Stimulated activated CD4-positive, alpha-beta T cell treated with anti-CD3 and anti-CD28 coated beads, Interleukin-4, amount 100 ng/mL, for 24 hours (primary cell): ENCODE measurements around the gene BRSK2.

Experiments
- DNase-seq: peaks from one replicate; pipeline ENCODE4 v3.0.0-alpha.2; 2020

Gene BRSK2

DNA sequence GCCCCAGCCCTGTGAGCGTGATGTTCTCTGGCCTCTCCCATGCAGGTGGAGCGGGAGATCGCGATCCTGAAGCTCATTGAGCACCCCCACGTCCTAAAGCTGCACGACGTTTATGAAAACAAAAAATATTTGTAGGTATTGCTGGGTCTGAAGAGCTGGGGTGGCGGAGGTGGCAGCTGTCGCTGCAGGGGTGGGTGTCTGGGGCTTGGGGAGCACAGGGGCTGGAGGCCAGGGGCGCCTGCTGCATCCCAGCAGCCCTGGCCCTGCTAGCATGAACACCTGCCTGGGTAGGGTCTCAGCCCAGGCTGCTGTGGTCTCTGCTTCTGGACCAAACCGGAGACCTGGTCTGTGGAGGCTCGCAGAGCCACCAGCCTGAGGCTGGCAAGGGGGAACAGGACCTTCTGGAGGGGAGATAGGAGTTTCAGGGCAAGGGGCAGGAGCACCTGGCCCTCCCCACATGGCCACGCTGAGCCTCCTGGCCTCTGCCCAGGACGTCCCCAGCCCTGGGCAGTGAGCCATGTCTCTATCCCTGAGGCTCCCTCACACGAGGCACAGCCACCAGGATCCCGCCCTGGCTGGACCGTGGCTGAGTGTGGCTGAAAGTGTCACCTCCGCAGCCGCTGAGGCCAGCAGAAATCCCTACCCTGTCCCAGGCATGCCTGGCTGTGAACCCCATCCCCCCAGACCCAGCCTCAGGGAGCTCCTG, 48.7 kb downstream of the BRSK2 start:
- DNase-seq, result no peak

DNA sequence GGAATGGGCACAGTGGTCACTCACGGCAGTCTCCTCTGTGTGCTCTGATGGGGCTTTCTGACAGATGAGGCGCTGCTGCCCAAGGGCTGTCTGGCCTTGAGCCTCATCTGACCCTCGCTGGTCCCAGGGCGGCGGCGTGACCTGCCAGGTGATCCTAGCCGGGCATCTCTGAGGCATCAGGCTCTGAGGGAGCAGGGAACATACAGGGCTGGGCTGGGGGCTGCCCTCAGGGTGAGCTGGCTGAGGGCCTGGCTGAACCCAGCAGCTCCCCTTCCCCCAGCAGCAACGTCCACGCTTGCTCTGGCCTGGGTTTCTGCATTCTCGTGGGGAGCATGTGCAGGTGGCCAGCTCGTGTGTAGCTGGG, 49.2 kb downstream of the BRSK2 start:
- no peak for DNase-seq

DNA sequence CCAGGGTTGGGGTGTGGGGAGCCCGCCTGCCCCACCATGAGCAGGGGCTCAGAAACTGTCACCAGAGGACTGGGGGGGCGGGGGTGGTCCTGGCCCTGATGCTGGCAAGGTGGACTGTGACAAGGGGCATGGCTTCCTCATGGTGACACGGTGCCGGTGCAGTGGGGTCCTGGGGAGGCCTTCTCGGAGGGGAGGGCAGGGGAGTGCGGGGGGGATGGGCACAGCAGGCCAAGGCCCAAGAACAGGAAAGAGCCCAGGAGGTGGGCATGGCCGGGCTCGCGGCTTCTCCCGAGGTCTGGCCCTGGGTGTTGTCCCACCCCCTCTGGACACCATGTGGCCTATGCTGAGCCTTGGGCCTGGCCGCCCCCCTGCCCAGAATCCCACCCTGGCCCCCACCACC, 49.6 kb downstream of the BRSK2 start:
- no peak for DNase-seq

DNA sequence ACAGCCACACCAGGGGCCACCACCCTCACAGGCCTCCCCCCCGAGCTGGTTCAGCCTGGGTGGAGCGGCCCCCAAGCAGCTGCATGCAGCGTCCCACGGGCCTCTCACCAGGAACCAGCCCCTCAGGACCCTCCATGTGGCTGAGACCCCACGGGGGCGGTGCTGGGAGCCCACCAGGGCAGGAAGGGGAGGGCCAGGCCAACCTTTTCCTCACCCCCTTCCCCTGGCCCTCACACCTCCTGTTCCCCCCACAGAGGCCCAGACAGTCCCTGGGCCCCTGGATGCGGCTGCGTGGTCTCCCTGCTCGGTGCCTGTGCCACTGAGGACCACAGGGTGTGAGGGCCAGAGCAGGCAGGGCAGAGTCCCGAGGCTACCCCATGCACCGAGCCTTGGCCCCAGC, 50.3 kb downstream of the BRSK2 start:
- DNase-seq, result no peak

DNA sequence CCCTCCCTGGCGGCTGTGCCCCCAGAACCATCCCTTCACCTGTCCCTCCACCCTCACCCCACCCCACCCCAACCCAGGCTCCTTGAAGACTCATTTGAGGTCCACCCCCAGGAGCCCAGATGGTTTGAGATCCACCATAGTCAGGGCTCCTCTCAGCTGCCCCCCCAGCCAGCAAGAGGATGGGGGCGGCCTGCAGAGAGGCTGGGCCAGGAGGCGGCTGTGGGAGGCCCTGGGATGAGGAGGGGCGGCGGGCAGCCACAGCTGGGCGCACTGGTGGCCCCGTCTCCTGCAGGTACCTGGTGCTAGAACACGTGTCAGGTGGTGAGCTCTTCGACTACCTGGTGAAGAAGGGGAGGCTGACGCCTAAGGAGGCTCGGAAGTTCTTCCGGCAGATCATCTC, 50.8 kb downstream of the BRSK2 start:
- DNase-seq, result no peak

DNA sequence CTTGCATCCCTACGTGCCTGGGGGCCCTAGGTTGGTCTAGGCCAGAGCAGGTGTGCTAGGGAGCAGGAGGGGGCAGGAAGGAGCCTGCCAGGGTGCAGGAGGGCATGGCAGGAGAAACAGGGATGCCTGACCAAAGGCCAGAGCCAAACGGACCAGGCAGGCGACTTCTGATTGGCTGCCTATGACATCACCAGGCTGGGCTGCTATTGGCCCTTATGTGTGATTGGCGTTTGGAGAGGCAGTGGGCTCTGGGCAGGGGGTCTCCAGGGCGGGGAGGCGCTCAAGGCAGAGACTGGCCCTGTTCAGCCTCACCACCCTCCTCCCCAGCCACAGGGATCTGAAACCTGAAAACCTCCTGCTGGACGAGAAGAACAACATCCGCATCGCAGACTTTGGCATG, 52.4 kb downstream of the BRSK2 start:
- no peak for DNase-seq

DNA sequence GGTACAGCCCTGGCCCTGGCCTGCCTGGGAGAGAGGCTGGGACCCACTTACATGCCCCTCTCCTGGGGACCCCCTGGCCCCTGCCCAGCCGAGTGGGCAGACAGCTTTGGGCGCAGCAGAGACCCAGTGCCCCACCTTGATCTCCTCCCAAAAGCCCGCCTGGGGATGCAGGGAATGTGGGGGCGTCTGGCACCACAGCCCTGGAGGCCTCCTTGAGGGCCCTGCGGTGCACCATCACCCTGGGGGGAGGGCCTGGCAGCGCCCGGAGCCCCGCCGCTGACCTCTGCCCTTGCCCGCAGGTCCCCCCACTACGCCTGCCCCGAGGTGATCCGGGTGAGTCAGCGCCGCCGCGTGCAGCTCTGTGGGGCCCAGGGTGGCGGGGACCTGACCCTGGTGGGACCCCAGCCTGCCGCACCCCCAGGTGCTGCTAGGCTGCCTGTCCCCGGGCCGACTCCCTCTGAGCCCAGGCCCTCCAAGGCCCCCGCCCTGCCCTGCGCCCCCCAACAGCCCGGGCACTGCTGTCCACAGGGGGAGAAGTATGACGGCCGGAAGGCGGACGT, 53.2 kb downstream of the BRSK2 start:
- no peak for DNase-seq

DNA sequence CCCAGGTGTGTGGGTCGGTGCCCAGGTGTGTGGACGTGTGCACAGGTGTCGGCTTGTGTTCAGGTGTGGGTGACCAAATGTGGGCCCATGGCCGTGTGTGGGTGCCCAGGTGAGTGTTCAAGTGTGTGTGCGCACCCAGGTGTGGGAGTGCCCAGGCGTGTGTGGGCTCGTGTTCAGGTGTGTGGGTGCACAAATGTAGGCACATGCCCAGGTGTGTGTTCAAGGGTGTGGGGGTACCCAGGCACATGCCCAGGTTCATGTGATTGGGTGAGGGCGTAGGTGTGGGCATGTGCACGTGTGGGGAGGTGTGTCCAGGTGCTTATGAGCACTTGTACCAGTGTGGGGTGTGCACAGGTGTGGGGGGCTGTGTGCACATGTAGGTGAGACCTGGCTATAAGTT, 54.0 kb downstream of the BRSK2 start:
- DNase-seq, result no peak

DNA sequence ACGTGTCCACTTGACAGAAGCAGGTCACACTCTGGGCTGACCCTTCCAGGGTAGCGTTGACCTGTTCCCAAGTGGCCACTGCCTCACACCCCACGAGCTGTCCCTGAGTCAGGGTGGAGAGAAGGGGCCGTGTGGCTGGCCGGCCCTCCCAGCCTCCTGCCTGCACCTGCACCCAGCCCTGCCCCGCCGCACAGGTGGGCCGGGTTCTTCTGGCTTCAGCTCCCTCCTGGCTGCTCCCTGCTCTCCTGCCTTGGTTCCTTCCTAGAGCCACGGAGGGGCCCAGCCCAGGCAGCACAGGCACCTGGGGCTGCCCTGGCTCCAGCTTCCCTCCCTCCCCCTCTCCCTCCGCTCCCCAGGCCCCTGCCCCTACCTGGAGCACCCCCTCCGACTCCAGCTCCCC, 54.6 kb downstream of the BRSK2 start:
- DNase-seq, result no peak

DNA sequence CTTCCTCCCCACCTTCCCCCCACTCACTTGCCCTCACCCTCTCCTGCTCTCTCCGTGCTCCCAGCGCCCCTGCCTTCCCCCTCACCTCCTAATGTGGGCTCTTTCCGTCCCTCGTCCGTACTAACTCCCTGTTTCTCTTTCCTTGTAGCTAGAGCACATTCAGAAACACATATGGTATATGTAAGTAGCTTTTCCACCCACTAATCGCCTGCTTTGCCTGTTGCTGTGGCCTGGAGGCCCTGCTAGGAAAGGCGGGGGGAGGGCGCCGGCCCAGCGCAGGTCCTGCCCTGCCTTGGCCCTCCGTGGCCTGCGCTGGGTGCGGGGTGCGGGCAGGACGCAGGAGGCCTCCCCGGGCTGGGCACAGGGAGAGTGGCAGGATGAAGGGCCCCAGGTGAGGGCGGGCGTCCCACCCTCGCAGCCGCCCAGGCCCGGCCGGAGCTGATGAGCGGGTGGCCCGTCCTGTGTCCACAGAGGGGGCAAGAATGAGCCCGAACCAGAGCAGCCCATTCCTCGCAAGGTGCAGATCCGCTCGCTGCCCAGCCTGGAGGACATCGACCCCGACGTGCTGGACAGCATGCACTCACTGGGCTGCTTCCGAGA, 55.2 kb downstream of the BRSK2 start:
- DNase-seq, result no peak

DNA sequence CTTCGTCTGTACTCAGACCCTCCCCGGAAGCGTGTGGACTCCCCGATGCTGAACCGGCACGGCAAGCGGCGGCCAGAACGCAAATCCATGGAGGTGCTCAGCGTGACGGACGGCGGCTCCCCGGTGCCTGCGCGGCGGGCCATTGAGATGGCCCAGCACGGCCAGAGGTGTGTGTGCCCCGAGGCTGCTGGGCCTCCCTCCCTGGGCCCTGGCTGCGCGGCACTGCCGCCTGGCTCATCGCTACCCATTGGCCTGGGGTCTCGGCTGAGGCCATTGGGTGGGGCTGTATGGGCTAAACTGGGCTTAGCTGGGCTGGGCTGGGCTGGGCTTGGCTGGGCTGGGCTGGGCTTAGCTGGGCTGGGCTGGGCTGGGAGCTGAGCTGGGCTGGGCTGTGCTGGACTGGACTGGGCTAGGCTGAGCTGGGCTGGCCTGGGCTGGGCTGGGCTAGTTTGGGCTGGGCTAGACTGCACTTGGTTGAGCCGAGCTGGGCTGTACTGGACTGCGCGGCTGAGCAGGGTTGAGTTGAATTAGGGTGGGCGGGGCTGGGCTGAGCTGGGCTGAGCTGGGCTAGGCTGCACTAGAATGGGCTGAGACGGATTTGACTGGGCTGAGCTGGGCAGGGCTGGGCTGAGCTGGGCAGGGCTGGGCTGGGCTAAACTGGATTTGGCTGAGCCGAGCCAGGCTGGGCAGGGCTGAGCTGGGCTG, 56.2 kb downstream of the BRSK2 start:
- no peak for DNase-seq

DNA sequence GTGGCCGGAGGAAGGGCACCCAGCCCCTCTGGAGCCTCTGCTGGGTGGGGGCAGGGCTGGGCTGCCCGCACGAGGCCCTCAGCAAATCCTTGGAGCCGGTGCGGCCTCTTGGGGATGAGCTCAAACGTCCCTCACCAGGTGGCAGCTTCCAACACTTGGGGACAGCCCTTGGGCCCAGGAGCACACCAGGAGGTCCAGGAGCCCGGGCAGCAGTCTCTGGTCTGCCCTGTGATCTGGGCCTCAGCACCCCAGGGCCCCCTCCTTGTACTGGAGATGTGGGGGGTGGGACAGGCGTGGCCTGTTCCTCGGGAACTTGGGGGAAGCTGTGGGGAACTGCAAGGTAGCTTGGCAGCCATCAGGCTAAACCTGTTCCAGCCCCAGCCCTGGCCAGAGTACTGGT, 56.9 kb downstream of the BRSK2 start:
- no peak for DNase-seq

DNA sequence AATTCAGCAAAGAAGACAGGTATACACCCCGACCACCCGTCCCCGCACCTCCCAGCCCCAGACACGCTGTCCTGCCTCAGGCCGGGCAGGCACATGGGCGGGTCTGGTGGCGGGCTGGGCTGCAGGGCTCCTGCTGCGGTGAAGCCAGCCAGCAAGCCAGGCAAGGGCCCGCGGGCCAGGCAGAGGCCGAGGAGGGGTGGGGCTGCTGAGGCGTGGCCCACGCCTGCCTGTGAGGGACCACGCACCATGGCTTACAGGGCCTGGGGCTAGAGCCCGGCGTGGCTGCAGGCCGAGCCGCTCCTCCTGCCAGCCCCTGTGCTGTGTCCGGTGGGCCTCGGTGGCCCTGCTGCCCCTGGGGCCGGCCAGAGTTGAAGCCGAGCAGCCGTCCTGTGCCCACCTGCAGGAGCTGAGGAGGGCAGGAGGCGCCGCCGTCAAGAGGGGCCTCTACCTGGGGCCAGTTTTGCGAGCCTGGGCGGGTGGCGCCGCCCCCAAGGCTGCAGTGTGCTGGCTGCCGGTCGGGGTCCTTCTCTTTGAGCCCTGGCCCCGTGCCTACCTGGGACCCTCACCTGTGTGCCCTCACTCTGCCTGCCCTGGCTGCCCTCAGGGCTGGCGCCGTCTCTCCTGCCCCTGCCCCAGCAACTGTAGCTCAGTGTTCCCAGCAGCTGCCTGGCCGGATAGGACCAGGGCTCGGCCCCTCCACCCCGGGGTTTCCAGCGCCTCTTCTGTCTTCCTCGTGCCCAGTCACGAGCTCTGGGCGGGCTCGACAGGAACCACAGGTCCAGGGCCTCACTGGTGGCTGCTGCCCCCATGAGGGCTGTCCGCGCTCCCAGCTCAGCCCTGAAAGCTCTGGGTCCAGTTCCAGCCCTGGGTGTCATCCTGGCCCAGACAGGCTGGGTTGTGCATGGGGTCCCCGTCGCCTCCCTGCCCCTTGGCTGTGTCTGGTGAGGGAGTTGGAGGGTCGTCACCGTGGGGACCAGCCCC, 58.4 kb downstream of the BRSK2 start:
- DNase-seq, result no peak

DNA sequence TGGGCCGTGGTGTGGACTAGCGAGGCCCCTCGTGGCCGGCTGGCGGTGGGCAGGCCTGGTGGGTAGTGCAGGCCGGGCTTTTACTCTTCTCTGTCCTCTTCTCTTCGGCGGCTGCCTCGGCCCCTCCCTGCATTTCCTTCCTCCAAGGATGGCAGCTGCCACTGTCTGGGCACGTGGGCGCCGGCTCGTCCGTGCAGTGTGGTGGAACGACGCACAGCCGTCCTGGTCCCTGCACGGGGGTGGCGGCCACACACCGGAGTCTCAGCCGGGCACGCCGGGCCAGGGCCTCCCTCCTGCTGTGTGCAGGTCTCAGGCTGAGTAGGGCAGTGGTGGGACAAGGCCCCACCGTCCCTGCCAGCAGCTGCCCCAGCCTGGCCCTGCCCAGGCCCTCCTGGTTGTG, 59.1 kb downstream of the BRSK2 start:
- no peak for DNase-seq

DNA sequence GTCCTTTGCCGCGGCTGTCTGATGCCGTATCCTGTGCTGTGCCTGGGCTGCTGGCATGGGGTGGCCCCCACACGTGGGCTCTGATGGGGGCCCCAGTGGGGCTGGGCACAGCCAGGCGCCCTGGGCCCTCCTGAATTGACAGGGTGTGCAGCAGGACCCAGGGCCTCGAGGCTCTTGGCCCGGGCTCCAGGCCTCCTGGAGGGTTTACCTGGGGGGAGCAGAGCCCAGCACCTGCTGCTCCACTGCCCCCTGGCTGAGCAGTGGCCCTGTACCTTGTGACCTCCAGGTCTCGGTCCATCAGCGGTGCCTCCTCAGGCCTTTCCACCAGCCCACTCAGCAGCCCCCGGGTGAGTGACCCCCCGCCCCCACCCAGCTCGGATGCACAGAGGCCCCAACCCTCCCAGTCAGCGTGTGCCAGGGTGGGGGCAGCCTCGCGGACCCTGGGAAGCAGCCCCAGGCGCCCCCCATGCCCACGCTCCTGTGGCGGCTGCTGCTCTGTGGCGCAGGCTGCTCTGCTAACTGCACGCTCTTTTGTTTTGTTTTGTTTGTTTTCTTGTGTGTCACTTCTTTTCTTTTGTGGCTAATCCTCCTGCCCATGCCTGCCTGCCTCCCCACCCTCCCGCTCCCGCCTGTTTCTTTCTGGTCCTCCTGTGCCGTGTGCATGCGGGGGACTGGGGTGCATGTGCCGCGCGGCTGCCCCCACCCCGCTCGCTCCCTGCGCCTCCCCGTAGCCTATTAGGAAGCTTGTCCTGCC, 59.9 kb downstream of the BRSK2 start:
- DNase-seq, result no peak

DNA sequence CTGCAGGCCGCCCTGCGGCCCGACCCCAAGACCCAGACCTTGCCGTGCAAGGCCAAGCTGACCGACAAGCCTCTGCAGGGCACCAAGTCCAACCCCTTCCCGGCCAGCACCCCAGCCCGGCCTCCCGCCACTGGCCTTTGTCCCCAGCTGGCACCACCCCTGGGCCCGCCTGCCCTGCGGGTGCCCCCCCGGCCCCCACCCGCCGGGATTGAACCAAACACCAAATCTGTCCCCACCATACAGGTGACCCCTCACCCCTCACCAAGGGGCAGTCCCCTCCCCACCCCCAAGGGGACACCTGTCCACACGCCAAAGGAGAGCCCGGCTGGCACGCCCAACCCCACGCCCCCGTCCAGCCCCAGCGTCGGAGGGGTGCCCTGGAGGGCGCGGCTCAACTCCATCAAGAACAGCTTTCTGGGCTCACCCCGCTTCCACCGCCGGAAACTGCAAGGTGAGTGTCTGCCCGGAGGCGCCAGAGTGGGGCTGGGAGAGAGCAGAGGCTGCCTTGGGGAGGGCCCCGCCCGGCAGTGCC, 60.7 kb downstream of the BRSK2 start:
- DNase-seq, result no peak

DNA sequence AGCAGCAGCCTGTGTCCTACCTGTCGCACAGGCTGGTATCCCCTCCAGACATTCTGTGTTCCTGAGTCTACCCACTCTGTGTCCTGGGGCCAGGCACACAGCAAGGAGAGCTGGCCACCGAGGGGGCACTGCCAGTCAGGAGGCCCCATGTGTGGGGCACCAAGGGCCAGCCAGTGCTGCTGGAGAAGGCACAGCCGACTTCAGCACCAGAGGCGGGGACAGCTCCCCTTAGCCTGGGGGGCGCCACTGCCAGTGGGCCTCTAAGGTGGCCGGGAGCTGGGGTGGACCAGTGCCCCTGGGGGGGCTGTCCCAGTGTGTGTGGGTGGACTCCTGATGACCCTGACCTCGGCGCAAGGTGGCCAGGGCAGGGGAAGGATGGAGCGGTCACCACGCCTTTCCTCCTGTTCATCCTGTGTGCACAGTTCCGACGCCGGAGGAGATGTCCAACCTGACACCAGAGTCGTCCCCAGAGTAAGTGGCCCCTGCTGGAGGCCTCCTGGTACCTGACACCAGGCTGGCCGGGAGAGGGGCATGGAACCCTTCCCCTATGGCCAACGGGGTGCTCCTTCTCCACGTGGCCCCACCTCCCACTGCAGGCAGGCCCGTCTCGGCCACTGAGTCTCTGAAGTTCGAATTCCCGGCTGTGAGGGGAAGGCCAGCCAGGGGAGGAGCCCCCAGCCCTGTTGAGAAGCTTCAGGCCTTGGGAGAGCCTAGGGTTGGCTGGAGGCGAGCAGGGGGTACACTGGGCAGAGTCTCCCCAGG, 61.4 kb downstream of the BRSK2 start:
- no peak for DNase-seq

DNA sequence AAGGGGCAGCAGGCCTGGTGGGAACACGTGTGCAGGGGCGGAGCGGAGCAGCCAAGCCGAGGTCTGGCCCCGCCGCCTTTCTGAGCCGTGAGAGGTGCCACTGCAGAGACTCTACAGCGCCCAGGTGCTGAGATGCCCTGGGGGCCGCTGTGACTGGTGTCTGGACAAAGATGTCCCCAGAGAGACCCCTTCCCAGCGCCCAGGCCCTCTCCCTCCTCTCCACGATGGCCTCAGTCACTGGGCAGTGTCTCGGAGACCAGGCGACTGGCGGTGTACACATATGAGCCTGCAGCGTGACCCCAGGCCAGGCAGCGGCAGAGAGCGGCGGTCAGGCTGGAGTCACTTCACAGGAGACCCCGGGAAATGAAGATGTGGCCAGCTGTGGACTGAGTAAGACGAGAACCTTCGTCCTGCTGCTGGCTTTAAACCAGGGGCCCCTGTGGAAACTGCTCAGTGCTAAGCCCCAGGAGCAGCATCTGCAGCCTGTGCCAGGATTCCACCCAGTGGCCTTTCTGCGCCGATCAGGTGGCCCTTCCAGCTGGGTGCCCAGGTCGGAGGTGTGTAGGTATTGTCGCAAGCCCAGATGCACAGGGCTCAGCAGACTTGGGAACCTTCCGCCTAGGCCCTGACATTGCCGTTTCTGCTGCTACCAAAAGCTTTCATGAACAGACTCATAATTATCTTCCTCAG, 62.2 kb downstream of the BRSK2 start:
- no peak for DNase-seq

DNA sequence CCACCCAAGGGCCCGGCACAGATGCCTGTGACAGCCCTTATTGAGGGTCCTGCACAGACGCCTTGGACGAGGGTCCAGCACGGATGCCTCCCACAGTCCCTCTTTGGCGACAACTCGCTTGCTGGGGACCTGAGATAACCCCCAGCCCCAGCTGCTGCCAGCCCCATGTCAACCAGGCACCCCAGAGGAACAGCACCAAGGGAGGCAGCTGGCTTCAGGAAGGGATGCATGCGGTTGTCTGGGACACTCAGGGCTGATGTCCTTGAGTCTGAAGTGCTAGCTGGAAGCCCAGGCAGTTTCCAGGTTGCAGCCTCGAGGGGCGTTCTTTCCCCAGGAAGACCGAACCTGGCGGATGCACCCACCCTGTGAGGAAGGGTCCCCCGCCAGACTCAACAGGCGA, 63.0 kb downstream of the BRSK2 start:
- no peak for DNase-seq

DNA sequence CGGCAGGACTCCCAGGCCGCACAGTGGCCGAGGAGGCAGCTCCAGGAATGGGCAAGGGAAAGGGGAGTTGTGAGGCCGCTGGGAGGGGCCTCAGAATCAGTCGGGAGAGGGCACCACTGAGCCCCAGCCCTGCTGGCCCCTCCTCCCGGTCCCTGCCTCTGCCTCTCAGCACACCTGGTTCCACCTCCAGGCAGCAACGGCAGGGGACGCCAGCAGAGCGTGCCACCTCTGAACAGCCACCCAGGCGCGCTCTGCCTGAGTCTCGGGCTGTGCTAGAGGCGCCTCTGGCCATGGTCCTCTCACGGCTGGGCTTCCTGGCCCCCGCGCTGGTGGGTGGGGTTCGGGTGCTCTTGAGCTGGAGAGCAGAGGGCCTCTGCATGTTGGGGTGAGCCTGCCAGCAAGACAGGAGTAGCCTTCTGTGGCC, 63.9 kb downstream of the BRSK2 start:
- no peak for DNase-seq

DNA sequence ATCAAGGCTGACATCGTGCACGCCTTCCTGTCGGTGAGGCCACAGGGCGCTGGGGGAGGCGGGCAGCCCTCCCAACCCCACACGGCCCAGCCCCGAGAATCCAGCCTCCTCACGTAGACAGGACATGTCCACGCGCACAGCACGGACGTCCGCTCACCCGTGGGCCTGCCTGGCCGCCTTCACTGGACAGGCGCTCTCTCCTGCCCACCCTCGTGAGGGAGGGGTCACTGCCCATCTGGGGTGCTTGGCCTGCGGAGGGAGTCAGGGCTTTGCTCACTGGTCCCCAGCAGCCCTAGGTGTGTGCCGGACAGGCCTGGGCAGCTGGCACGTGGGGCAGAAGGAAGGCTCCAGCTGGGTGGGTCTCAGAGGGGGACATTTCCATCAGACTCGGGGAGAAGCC, 64.8 kb downstream of the BRSK2 start:
- DNase-seq, result no peak
